H9 (cell line): ENCODE results near the gene CRACDL. TPM values are rescaled to one million over a fixed set of nuclear protein-coding genes. Genes with fewer than 3 reads are reported as not detected.

Experiments used
- DNase-seq: peaks from one replicate; pipeline ENCODE4 v3.0.0-alpha.2; 2017
- H2AFZ ChIP-seq: one replicate; pipeline ENCODE4 v1.6.1; 2013; ENCODE audit warnings: mild to moderate bottlenecking, low read length, control low read depth, moderate library complexity
- H2AK5ac ChIP-seq: 2 replicates; pipeline ENCODE4 v1.6.1; 2013; ENCODE audit warnings: low read length, control low read depth, mixed read lengths; ENCODE audit not compliant: insufficient read length
- H2BK120ac ChIP-seq: one replicate; pipeline ENCODE4 v1.6.1; 2013; ENCODE audit warnings: low read depth, mild to moderate bottlenecking, low read length, control low read depth, inconsistent platforms; ENCODE audit not compliant: poor library complexity, severe bottlenecking
- H2BK12ac ChIP-seq: 2 replicates; pipeline ENCODE4 v1.6.1; 2013; ENCODE audit warnings: low read length, control low read depth, mixed read lengths, low read depth; ENCODE audit not compliant: insufficient read length
- H2BK15ac ChIP-seq: 2 replicates; pipeline ENCODE4 v1.6.1; 2013; ENCODE audit warnings: low read depth, low read length, control low read depth
- H2BK20ac ChIP-seq: one replicate; pipeline ENCODE4 v1.6.1; 2013; ENCODE audit warnings: low read depth, mild to moderate bottlenecking, low read length, control low read depth, inconsistent platforms; ENCODE audit not compliant: poor library complexity, severe bottlenecking
- H2BK5ac ChIP-seq: 2 replicates; pipeline ENCODE4 v1.6.1; 2013; ENCODE audit warnings: low read length, control low read depth, mixed read lengths; ENCODE audit not compliant: insufficient read length
- H3K14ac ChIP-seq: 2 replicates; pipeline ENCODE4 v1.6.1; 2013; ENCODE audit warnings: low read length, control low read depth; ENCODE audit not compliant: insufficient read depth
- H3K18ac ChIP-seq: 2 replicates; pipeline ENCODE4 v1.6.1; 2013; ENCODE audit warnings: low read depth, mild to moderate bottlenecking, mixed read lengths, low read length, control low read depth; ENCODE audit not compliant: insufficient read length
- H3K23ac ChIP-seq: 2 replicates; pipeline ENCODE4 v1.6.1; 2013; ENCODE audit warnings: low read length, control low read depth, mixed read lengths, low read depth; ENCODE audit not compliant: insufficient read length
- H3K23me2 ChIP-seq: 2 replicates; pipeline ENCODE4 v1.6.1; 2013; ENCODE audit warnings: low read depth, mild to moderate bottlenecking, mixed read lengths, low read length, control low read depth; ENCODE audit not compliant: insufficient read length, poor library complexity, severe bottlenecking
- H3K27ac ChIP-seq: 2 replicates; pipeline ENCODE4 v1.5.1; 2013; ENCODE audit warnings: low read length, control low read depth, mixed read lengths, low read depth; ENCODE audit not compliant: insufficient read length
- H3K27me3 ChIP-seq: 2 replicates; pipeline ENCODE4 v1.6.1; 2013; ENCODE audit warnings: low read length, control low read depth, inconsistent platforms; ENCODE audit not compliant: insufficient read depth
- H3K4ac ChIP-seq: 2 replicates; pipeline ENCODE4 v1.6.1; 2013; ENCODE audit warnings: low read depth, mild to moderate bottlenecking, control low read depth, inconsistent platforms, low read length, moderate library complexity
- H3K4me1 ChIP-seq: 2 replicates; pipeline ENCODE4 v1.6.1; 2013; ENCODE audit warnings: low read length, control low read depth, inconsistent platforms; ENCODE audit not compliant: insufficient read depth
- H3K4me2 ChIP-seq: 2 replicates; pipeline ENCODE4 v1.6.1; 2013; ENCODE audit warnings: low read length, control low read depth, mixed read lengths; ENCODE audit not compliant: insufficient read length, insufficient read depth
- H3K56ac ChIP-seq: 2 replicates; pipeline ENCODE4 v1.6.1; 2013; ENCODE audit warnings: low read depth, mild to moderate bottlenecking, mixed read lengths, low read length, control low read depth; ENCODE audit not compliant: insufficient read length
- H3K79me1 ChIP-seq: 2 replicates; pipeline ENCODE4 v1.6.1; 2013; ENCODE audit warnings: low read depth, mild to moderate bottlenecking, moderate library complexity, low read length, control low read depth, inconsistent platforms; ENCODE audit not compliant: insufficient read depth, poor library complexity, severe bottlenecking
- H3K79me2 ChIP-seq: 2 replicates; pipeline ENCODE4 v1.6.1; 2013; ENCODE audit warnings: low read length, control low read depth, inconsistent platforms; ENCODE audit not compliant: insufficient read depth
- H3K9ac ChIP-seq: 2 replicates; pipeline ENCODE4 v1.6.1; 2013; ENCODE audit warnings: low read length, control low read depth, mixed read lengths; ENCODE audit not compliant: insufficient read length; ENCODE audit errors: extremely low read depth
- H3K9me3 ChIP-seq: one replicate; pipeline ENCODE4 v1.6.1; 2013; ENCODE audit warnings: low read depth, low read length, inconsistent platforms; ENCODE audit not compliant: control insufficient read depth
- H3T11ph ChIP-seq: one replicate; pipeline ENCODE4 v1.6.1; 2013; ENCODE audit warnings: mild to moderate bottlenecking, low read length, control low read depth, inconsistent platforms
- H4K20me1 ChIP-seq: one replicate; pipeline ENCODE4 v1.6.1; 2013; ENCODE audit not compliant: control insufficient read depth, insufficient read length, insufficient read depth
- H4K5ac ChIP-seq: 2 replicates; pipeline ENCODE4 v1.6.1; 2013; ENCODE audit warnings: low read depth, mild to moderate bottlenecking, mixed read lengths, low read length, control low read depth; ENCODE audit not compliant: insufficient read length
- H4K8ac ChIP-seq: replicated peaks from 2 replicates; pipeline ENCODE4 v1.6.1; 2013; ENCODE audit warnings: low read length, control low read depth, mixed read lengths, low read depth; ENCODE audit not compliant: insufficient read length
- H4K91ac ChIP-seq: 2 replicates; pipeline ENCODE4 v1.6.1; 2013; ENCODE audit warnings: low read depth, mild to moderate bottlenecking, moderate library complexity, mixed read lengths, low read length, control low read depth; ENCODE audit not compliant: insufficient read length
- H3K27ac Mint-ChIP-seq, 3 experiments: 2 replicates in 2 of 3; 3 replicates in 1 of 3; pipeline ENCODE4 v1.8.0; 2020 to 2021; ENCODE audit warnings: mixed read lengths in 3 of 3, mild to moderate bottlenecking in 1 of 3, moderate library complexity in 1 of 3
- H3K27me3 Mint-ChIP-seq: 2 replicates; pipeline ENCODE4 v1.8.0; 2021; ENCODE audit warnings: low read depth, mild to moderate bottlenecking, moderate library complexity, mixed read lengths
- H3K36me3 Mint-ChIP-seq, 3 experiments: 2 replicates in 2 of 3; 3 replicates in 1 of 3; pipeline ENCODE4 v1.8.0; 2020 to 2021; ENCODE audit warnings: low read depth in 3 of 3, mixed read lengths in 3 of 3; ENCODE audit not compliant: insufficient read depth in 1 of 3
- H3K4me1 Mint-ChIP-seq, 2 experiments: 2 replicates each; pipeline ENCODE4 v1.8.0; 2020; ENCODE audit warnings: mixed read lengths in 2 of 2
- H3K4me3 Mint-ChIP-seq, 2 experiments: 2 replicates in 1 of 2; 3 replicates in 1 of 2; pipeline ENCODE4 v1.8.0; 2020 to 2021; ENCODE audit warnings: mild to moderate bottlenecking in 2 of 2, mixed read lengths in 2 of 2, moderate library complexity in 1 of 2
- H3K9me3 Mint-ChIP-seq, 2 experiments: 2 replicates in 1 of 2; 3 replicates in 1 of 2; pipeline ENCODE4 v1.8.0; 2020; ENCODE audit warnings: mild to moderate bottlenecking in 2 of 2, mixed read lengths in 2 of 2, moderate library complexity in 1 of 2
- CTCF ChIP-seq: fragments of 200-600 bp; sonication (generic); conservative IDR thresholded peaks from 3 replicates; pipeline ENCODE4 v1.8.0; 2021; ENCODE audit warnings: antibody characterized with exemption, mild to moderate bottlenecking
- WGBS: extraction: QIAGEN DNeasy Blood & Tissue Kit; methylation state at CpG from one replicate; pipeline ENCODE4 v1.1.7; 2013; ENCODE audit warnings: missing lambda C conversion rate, low lambda C conversion rate, mixed read lengths; ENCODE audit not compliant: insufficient read length; ENCODE audit errors: extremely low coverage; 5-methylcytosine and 5-hydroxymethylcytosine counted together
- total RNA-seq: library from RNA; stranded (reverse); gene quantifications from 2 replicates; pipeline ENCODE4 v1.2.1, GENCODE V29; 2021

Gene CRACDL
- total RNA-seq, 1 experiment from 2014 or later = 0.48 TPM

- H3K18ac ChIP-seq = no peak overlapping the region
- no peak for TF ChIP-seq CTCF
- no peak overlapping the region for H3K56ac ChIP-seq
- Mint-ChIP-seq H3K4me3 (no peak overlapping the region), H3K36me3 (peaks cover 0 to 9% (median 0%) of the 10 kb centered on the region in 3 experiments; a peak in 3 of 7 replicates), H3K27ac (no peak overlapping the region), H3K27me3 (peaks cover 6% of the 10 kb centered on the region), H3K9me3 (peaks cover 12 to 14% of the 10 kb centered on the region in 2 experiments), H3K4me1 (peaks cover 23 to 41% of the 10 kb centered on the region in 2 experiments)
- no peak overlapping the region for H2BK5ac ChIP-seq
- no peak overlapping the region for H3K9ac ChIP-seq
- H3K4me2 ChIP-seq = no peak overlapping the region
- no peak overlapping the region for H3K4ac ChIP-seq
- no peak overlapping the region for H2BK20ac ChIP-seq
- no peak overlapping the region for H2BK120ac ChIP-seq
- H4K8ac ChIP-seq = no peak overlapping the region
- DNase-seq = no peak
- H2AFZ ChIP-seq = no peak overlapping the region
- H4K5ac ChIP-seq = no peak overlapping the region
- H3K27ac ChIP-seq = no peak overlapping the region
- no peak overlapping the region for H4K91ac ChIP-seq
- H2BK12ac ChIP-seq = no peak overlapping the region
- no peaks in the 10 kb centered on the region for H3K79me1 ChIP-seq
- H3K79me2 ChIP-seq = no peaks in the 10 kb centered on the region
- H3K23me2 ChIP-seq = no peaks in the 10 kb centered on the region
- no peak overlapping the region for H3K14ac ChIP-seq
- no peak overlapping the region for H2BK15ac ChIP-seq
- no peak overlapping the region for H3T11ph ChIP-seq
- H3K27me3 ChIP-seq = no peaks in the 10 kb centered on the region
- no peak overlapping the region for H2AK5ac ChIP-seq
- no CpG with 5 or more reads among the region's 6 CpGs for WGBS
- no peak overlapping the region for H3K23ac ChIP-seq
- H4K20me1 ChIP-seq = no peaks in the 10 kb centered on the region
- H3K4me1 ChIP-seq = peaks cover 2% of the 10 kb centered on the region; the same call in 1 of the 2 replicates
- H3K9me3 ChIP-seq = no peaks in the 10 kb centered on the region
These were observed 158.9 kb downstream of the CRACDL start for GRCh38 chr2:98777076-98777475.
